ENCODE data around the gene PANX2. TPM values are rescaled to one million over a fixed set of nuclear protein-coding genes. Genes with fewer than 3 reads are reported as not detected.
A peak's percentile ranks its signal among the peaks of the same experiment; 100 is the strongest.
"Not testable (repeated sequence)": the region's sequence is repeated elsewhere in the genome, so short reads cannot be mapped to it uniquely, and the experiment has no call there.

The PANX2 gene
- polyA plus RNA-seq, 10 donors, result 0.08 to 0.24 (median 0.11) TPM; not detected in 2

DNA sequence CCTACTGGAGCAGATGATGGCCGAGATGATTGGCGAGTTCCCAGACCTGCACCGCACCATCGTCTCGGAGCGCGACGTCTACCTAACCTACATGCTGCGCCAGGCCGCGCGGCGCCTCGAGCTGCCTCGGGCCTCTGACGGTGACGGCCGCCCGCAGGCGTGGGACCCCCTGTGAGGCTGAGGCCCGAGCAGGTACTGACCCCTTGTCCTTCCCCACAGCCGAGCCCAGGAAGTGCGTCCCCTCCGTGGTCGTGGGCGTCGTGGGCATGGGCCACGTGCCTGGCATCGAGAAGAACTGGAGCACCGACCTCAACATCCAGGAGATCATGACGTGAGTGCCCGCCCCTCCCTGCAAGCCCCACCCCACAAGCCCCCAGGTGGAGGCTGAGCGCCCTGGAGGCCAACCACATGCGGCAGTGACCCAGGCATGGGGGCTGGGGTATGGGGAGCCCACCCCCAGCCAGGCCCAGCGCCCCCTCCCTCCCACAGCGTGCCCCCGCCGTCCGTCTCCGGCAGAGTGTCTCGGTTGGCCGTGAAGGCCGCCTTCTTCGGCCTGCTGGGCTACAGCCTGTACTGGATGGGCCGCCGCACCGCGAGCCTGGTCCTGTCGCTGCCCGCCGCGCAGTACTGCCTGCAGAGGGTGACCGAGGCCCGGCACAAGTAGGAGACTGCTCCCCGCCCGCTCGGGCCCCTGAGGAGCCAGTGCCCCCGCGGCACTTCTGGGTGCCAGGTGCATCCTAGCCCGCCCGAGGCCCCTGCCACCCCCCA, 27.5 kb downstream of the PANX2 start:
- no peak for DNase-seq

DNA sequence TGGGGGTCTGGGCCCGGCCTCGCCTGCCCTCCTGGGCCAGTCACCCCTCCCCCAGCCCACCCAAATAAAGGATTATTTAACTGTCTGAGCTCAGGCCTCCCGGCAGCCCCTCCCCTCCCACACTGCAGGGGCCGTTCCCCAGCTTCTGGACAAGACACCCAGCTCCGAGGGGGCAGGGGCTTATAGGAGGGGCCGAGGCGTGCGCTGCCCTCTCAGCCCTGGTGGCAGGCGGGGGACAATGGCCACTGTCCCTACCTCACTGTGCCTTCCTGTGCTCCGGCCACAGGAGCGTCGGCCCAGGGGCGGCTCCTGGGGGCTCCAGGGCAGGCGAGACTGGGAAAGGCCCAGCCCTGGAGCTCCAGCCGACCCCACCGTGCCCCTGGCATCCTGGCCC, 28.1 kb downstream of the PANX2 start:
- no peak for DNase-seq

DNA sequence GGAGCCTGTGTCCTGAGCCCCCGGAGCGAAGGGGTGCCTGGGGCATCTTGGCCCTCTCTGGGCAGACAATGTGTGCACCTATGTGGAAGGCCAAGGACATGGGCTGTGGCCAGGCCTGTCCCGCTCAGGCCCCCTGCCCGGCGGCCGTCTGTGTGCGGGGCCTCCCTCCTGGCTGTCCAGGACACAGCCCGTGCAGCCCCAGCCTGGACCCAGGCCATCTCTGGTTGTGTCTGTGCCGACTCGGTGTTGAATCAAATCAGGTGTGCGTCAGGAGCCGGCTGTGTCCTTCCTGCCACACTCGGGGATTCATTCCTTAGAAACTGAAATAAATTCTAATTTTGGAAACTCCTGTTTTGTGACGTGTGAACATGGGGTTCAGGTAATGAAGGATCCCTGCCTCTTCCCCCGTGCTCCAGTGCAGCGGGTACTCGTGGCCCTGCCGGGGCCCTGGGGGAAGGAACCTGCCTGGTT, 28.8 kb downstream of the PANX2 start:
- no peak for DNase-seq

DNA sequence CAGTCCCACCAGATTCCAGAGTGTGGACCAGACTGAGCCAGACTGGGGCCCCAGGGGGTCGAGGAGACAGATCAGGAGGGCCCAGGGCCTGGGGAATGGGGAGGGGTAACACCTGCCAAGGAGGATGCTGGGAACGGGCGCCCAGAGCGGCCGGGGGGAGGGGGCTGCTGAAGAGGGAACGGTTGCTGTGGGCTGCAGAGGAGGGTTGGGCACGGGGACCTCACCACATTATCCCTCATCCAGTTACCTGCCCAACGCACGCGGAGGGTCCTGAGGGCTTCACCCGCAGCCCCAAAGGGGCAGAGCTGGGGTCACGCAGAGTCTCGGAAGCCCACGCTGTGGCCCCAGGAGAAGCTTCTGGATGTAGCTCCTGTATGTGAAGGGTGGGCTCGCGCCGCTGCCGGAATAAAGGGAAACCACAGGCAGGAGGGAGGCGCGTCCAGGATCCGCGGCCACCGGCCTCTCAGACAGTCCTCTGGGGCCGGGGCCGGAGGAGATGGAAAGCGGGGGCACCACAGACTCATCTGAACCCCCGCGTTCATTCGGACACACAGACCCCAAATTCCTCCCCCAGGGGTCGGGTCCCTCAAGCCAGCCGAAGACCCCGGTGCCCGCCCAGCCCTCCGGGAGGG, 29.4 kb downstream of the PANX2 start:
- no peak for DNase-seq

DNA sequence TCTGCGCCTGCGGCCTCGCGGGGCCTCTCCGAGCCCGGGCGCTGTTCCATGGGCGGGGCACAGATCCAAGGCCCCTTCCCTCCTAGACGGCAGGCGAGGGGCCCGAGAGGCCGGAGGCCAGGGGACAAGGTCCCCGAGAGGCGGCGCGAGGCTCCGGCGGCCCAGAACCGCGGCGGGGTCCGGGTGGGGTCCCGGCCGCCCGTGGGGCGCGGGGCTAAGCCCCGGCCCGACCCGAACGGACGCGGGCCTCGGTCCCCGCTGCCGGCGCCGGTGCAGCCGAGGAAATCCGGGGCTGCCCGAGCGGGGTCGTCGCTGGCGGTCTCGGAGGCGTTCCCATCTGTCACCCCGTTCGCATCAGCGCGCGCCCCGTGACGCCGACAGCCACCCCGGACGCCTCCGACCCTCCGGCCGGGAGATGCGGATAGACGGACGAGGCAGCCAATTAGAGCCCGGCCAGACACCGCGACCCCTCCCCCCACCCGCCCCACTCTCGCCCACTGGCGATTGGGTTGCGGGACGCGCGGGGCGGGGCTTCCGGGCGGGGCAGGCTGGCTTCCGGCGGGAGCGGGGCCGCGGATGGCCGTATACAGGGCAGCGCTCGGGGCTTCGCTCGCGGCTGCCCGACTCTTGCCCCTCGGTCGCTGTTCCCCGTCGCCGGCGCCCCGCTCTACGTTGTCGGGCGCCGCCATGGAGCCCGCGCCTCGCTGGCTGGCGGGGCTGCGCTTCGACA, 30.1 kb downstream of the PANX2 start, which contains the start of gene SELENOO:
Gene SELENOO (plus strand): TSS at position 551 of the 730 bp plus-strand sequence. CDS start 26 bp downstream, at position 577.
- peak; percentile 88 to 95 (median 95) for DNase-seq

DNA sequence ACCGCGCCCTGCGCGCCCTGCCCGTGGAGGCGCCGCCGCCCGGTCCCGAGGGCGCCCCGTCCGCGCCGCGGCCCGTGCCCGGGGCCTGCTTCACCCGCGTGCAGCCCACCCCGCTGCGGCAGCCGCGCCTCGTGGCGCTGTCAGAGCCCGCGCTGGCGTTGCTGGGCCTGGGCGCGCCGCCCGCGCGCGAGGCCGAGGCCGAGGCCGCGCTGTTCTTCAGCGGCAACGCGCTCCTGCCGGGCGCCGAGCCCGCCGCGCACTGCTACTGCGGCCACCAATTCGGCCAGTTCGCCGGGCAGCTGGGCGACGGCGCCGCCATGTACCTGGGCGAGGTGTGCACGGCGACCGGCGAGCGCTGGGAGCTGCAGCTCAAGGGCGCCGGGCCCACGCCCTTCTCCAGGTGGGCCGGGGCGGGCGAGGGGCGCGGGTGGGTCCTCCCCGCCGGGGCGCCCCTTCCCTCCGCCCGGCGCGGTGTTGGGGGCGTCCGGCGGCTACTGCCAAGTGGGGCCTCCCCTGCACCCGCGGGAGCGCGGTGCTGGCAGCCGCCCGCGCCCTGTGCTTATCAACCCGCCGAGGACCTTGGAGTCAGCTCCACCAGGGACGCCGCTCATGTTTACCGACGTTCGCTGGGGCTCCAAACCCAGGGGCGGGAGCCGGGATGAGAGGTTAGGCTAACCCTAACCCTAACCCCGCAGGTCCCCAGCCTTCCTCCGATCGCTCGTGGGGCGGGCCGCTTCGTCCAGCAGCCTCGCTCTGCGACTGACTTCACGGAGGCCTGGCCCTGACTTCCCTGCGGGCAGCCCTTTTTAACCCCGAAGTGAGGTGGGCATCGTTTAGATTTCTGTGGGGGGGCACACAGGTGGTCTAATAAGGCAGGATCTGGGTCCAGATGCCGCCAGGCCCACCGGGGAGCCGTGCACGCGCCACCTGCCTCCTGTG, 30.9 kb downstream of the PANX2 start:
- no peak for DNase-seq

DNA sequence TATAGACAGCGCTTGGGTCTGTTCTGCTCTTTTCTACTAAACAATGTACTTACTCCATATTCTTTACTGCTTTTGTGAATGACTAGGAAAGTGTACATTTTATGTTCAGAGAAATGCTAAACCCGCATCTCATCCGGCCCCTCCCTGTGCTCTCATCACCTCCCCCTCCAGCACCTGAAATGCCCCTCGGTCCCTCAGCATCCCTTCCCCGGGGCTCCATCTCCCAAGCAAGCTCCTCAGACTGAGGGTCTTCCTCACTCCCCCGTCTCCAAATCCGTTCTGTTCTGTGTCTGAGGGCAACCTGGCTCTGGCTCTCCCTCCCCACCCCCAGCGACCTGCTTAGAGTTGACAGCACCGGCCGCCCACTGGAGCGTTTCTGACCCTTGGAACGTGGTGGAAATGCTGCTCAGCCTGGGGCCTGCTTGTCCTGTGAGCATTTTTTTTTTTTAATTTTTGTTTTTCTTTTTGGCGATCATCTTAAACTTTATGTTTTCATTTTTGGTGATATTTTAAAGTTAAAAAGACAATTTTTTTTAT, 31.7 kb downstream of the PANX2 start:
- DNase-seq, result no peak

DNA sequence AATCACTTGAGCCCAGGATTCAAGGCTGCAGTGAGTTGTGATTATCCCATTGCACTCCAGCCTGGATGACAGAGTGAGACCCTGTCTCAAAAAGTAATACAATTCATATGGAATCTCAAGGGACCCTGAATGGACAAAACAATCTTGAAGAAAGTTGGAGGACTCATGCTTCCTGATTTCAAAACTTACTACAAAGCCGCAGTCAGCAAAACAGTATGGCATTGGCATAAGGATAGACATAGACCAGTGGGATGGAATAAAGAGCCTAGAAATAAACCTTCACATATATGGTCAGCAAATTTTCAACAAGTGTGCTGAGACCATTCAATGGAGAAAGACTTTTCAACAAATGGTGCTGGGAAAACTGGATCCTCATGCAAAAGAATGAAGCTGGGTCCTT, 32.8 kb downstream of the PANX2 start:
- no peak for DNase-seq

DNA sequence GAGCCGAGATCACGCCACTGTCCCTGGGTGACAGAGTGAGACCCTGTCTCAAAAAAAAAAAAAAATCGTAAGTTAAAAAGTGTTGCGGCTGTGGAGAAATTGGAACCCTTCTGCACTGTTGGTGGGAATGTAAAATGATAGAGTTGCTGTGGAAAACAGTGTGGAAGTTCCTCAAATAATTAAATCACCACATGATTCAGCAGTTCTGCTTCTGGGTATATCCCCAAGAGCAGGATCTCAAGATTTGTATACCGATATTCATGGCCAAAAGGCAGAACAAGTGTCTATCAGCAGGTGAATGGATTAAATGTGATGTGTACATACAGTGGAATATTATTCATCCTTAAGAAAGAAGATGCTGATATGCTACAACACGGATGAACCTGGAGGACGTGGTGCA, 34.0 kb downstream of the PANX2 start:
- no peak for DNase-seq

DNA sequence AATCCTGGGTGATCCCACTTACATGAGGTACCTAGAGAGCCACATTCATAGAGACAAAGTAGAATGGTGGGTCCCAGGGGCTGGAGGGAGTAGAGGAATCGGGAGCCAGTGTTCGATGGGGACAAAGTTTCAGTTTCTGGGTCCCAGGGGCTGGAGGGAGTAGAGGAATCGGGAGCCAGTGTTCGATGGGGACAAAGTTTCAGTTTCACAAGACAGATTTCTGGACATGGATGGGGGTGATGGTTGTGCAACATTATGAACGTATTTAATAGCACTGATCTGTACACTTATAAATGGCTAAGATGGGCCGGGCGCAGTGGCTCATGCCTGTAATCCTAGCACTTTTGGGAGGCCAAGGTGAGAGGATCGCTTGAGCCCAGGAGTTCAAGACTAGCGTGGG, 34.5 kb downstream of the PANX2 start:
- DNase-seq, result not testable (repeated sequence)

DNA sequence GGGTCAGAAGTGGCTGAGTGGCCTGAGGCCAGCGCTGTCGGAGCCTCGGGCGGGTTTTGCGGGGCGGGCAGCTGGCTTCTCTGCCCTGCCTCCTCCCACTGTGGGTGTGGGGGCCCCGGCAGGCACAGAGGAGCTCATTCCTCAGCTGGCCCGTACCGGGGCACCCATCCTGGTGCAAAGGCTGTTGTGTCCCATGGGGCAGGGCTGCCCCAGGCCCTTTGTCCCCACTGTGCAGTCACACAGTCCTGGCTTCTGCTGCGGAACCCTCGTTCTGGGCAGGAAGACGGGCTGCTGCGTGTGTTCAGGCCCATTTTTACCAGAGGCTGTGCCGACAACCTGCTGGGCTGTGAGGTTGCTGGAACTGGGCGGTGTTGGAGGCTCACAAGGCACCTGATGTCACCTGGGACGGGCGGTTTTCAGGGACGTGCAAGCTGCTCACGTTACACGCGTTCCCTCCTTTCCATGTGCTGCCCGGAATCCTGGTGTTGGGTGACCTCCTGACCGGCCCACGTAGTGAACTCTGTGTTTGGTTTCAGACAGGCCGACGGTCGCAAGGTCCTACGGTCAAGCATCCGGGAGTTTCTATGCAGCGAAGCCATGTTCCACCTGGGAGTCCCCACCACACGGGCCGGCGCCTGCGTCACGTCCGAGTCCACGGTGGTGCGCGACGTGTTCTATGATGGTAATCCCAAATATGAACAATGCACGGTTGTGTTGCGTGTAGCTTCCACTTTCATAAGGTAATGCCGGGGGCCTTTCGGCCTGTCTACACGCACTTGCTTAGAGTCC, 35.4 kb downstream of the PANX2 start:
- no peak for DNase-seq

DNA sequence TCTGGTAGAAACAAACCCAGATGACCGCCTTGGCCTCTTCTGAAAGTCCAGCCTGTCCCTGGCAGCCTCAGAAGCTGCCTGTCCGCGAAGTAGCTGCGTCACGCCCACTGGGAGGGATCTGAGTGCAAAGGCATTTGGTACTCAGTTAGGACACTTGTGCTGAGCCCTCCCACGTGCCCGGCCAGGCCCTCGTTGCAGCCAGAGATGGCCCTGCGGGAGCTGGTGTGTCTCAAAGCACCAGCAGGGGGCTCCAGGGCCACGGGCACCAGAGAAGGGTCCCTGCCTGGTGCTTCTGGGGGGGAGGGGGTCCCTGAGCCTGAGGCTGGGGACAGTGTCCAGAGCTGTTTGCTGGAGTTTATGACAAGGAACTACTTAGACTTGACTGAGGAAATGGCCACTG, 36.1 kb downstream of the PANX2 start:
- peak in 1 of 3 donors; percentile 35 for DNase-seq

DNA sequence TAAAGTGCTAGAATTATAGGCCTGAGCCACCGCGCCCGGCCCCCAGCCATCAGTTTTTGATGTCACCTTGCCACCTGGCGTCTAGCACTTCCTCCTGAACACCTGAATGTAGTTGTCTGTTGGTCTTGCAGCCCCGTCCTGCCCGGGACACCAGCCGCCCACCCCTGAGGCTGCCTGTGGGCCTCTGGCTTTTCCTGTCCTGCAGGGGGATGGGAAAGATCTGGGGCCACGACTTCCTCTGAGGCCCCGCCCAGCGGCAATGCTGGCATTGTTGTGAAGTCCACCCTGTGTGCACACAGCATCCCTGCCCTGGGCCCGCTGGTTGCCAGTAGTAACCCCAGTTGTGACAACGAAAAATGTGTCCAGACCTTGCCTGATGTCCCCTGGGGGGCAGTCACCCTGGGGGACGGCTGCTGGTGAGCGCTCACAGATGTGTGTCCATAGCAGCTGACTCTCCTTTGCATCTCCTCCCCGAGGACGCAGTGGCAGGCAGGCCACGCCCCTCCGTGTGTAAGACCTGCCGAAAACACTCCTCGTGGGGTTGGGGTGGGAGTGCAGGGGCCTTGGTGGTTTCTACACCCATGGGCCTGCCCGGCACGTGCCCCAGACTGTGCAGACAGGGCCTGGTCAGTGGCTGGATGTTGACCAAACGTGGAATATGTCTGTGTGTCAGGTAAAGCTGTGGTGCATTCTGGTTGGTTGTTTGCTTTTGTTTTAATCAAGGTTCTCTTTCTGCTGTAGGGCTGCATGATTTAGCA, 37.0 kb downstream of the PANX2 start:
- DNase-seq, result peak in 1 of 3 donors; percentile 24

DNA sequence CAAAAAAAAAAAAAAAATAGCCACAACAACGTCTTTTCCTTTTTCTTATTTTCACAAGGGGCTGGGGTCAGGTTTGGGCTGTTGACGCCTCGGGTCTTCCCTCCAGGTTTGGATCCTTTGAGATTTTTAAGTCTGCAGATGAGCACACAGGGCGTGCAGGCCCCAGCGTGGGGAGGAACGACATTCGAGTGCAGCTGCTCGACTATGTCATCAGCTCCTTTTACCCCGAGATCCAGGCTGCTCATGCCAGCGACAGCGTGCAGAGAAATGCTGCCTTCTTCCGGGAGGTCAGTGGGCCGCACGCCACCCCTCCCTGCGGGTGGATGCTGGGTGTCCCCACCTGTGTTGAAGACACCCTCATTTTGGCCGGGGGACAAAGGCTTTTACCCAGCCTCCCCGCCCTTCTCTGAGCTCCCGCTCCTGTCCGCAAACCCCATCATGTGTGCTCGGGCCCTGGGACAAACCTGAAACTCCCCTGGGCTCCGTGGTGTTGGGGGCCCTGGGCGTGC, 38.0 kb downstream of the PANX2 start:
- DNase-seq, result no peak

DNA sequence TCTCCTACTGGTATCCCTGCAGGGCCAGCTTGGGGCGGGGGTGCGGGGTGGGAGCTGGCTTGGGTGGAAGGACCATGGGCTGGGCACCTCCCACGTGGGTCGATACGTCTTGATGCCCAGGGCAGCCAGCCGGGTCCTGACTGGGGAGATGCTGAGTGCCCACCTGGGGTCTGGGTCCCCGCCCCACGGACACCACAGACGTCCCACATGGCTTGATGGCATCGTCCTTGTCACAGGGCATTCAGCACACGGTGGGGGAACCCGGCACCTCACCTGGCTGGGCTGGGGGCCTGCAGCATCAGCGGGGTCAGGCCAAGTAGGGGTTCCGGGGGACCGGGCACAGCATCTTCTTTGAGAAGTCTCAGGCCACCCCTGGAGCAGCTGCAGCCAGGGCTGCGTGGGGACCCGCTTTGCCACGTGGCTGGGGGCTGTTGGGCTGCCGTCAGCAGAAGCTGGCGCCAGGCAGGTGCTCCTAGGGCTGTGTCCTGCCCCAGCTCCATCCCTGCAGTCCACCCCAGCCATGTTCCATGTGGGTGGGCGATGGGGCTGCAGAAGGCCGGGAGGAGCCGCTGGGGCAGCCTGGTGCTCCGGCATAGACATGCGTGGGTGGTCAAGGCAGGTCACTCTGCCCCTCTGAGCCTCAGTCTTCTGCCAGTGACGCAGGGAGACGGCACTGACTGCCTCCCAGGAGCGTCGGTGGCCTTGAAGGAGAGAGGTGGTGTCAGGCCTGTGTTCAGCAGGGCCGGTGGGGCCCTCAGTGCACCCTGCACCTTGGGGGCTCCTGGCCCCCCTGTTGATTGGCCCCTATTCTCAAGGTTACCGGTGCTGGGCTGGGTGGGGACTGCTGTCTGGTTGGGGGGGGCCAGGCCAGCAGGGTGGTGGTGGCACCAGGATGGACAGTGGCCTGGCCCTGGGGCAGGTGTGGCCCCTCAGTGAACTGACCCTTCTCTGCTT, 38.7 kb downstream of the PANX2 start:
- DNase-seq, result no peak

DNA sequence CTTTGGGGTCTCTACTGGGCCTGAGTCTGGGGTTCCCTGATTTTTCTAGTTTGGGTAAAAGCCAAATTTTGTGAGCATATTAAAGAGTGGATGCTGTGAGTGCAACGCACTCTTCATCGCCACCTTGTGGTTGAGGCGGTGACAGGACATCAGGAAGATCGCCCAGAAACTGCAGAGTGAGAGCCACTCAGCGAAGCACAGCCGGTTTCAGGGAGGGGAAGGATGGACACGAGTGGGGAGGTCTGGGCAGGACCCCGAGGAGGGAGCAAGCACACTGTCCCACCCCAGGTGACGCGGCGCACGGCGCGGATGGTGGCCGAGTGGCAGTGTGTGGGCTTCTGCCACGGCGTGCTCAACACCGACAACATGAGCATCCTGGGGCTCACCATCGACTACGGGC, 39.4 kb downstream of the PANX2 start:
- DNase-seq, result peak in 2 of 3 donors; percentile 37 to 83

DNA sequence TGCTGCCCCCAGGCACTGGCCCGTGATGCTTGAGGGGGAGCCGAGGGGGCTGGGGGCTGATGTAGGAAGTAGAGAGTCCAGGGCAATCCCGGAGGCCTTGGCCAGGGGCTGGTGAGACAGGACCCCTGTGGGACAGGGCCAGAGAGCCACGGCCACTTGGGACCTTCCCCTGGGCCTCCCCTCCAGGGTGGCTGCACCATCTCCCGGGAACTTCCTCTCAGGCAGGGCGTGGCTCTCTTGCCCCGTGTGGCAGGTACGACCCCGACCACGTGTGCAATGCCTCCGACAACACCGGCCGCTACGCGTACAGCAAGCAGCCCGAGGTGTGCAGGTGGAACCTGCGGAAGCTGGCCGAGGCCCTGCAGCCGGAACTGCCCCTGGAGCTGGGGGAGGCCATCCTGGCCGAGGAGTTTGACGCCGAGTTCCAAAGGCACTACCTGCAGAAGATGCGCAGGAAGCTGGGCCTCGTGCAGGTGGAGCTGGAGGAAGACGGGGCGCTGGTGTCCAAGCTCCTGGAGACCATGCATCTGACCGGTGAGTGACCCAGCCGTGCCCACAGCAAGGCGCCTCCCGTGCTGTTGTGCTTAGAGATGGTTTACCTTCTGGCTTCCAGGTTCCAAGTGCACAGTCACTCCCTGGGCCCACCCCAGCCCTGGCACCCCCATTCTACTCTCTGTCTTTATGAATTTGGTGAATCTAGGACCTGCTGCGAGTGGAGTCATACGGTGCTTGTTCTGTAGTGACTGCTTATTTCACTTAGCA, 40.0 kb downstream of the PANX2 start:
- no peak for DNase-seq
